ENCODE data around the gene MALRD1. TPM values are rescaled to one million over a fixed set of nuclear protein-coding genes. Genes with fewer than 3 reads are reported as not detected.

MALRD1 gene
- total RNA-seq, 2 experiments from 2014 or later: not detected

DNA sequence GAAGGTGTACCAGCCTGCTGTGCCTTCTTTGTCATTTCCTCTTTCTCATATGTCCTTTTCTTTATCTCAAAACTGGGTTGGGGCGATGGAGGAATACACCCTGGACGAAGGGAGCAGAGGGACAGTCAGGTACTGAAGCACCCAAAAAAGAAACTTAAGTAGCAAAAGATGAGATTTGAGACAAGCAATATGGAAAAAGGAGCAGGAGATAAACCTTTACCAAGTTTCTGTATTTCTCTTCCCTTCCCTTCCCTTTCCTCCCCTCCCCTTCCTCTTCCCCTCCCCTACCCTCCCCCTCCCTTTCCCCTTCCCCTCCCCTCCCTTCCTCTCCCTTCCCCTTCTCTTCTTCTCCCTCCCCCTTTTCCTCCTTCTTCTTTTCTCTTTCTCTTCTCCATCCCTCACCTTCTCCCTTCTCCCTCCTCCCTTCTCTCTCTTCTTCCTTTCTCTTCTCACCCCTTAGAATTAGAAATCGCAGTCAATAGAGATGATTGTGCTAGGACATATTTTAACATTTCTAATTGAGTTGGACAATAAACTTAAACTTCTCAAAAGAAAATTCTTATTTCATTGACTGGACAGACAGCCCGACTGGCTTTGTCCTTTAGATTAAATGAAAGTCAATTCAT, 652.9 kb downstream of the MALRD1 start:
- Mint-ChIP-seq H3K27me3 (no peaks in the 10 kb centered on the region), H3K4me3 (no peak overlapping the region), H3K9me3 (peaks cover 5% of the 10 kb centered on the region), H3K36me3 (ENCODE audit: low read depth) (no peaks in the 10 kb centered on the region), H3K27ac (no peak overlapping the region), H3K4me1 (no peaks in the 10 kb centered on the region)
- no peak for DNase-seq
- ChIA-PET CTCF (no interaction called here), POLR2A (no interaction called here)

DNA sequence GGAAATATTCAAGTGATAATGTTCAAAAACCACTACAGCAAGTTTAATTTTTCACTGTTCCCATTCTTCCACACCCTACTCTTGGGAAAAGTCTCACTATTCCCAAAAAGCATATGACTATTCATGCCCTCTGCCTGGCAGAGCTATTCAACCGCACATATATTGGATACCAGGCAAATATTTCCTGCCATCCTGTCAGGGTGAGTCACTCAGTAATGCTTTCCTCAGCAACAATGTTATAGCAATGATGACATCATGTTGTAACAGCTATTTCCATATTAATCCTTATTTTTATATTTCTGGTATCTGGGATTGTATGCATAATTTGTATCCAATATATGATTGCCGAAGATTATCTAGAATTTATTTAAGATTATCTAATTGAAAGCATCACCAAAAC, 653.6 kb downstream of the MALRD1 start:
- H3K4me1 Mint-ChIP-seq: no peaks in the 10 kb centered on the region
- POLR2A ChIA-PET: no interaction called here
- H3K9me3 Mint-ChIP-seq: peaks cover 5% of the 10 kb centered on the region
- no peak overlapping the region for H3K4me3 Mint-ChIP-seq
- no peaks in the 10 kb centered on the region for H3K36me3 Mint-ChIP-seq (ENCODE audit: low read depth)
- CTCF ChIA-PET: no interaction called here
- no peak overlapping the region for H3K27ac Mint-ChIP-seq
- no peak for DNase-seq
- no peaks in the 10 kb centered on the region for H3K27me3 Mint-ChIP-seq

DNA sequence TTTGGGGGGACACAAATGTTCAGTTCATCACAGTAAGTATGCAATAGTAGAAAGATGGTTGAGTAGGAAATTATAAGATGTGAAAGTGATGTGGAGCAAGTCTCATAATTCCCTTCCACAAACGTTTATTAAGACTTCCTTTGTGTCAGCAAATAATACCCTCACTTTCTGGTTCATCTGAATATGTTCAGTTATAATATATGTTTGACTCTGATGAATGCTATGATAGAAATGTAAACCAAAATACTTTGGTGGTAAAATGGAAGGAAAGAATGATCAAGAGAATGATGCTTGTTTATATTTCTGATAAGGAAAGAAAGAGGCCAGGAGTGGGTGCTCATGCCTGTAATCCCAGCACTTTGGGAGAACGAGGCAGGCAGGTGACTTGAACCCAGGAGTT, 655.9 kb downstream of the MALRD1 start:
- no peaks in the 10 kb centered on the region for H3K36me3 Mint-ChIP-seq (ENCODE audit: low read depth)
- ChIA-PET POLR2A (no interaction called here), CTCF (no interaction called here)
- H3K4me3 Mint-ChIP-seq: no peak overlapping the region
- no peaks in the 10 kb centered on the region for H3K27me3 Mint-ChIP-seq
- H3K9me3 Mint-ChIP-seq: peaks cover 2% of the 10 kb centered on the region
- H3K4me1 Mint-ChIP-seq: no peaks in the 10 kb centered on the region
- no peak for DNase-seq
- no peak overlapping the region for H3K27ac Mint-ChIP-seq

GRCh38 chr10:19705250-19705649, 656.6 kb downstream of the MALRD1 start:
- Mint-ChIP-seq H3K36me3 (ENCODE audit: low read depth) (no peaks in the 10 kb centered on the region), H3K4me1 (no peaks in the 10 kb centered on the region), H3K9me3 (peaks cover 5% of the 10 kb centered on the region), H3K4me3 (no peak overlapping the region), H3K27ac (no peak overlapping the region), H3K27me3 (no peaks in the 10 kb centered on the region)
- POLR2A ChIA-PET: no interaction called here
- DNase-seq: no peak
- CTCF ChIA-PET: no interaction called here

- no peaks in the 10 kb centered on the region for H3K4me1 Mint-ChIP-seq
- no peaks in the 10 kb centered on the region for H3K27me3 Mint-ChIP-seq
- no peak overlapping the region for H3K27ac Mint-ChIP-seq
- DNase-seq: no peak
- CTCF ChIA-PET: no interaction called here
- no peaks in the 10 kb centered on the region for H3K36me3 Mint-ChIP-seq (ENCODE audit: low read depth)
- POLR2A ChIA-PET: no interaction called here
- H3K9me3 Mint-ChIP-seq: peaks cover 11% of the 10 kb centered on the region
- H3K4me3 Mint-ChIP-seq: no peak overlapping the region
Observed at GRCh38 chr10:19706904-19707303, 658.3 kb downstream of the MALRD1 start.

GRCh38 chr10:19707376-19707775, 658.8 kb downstream of the MALRD1 start:
- H3K36me3 Mint-ChIP-seq (ENCODE audit: low read depth): no peaks in the 10 kb centered on the region
- H3K4me3 Mint-ChIP-seq: no peak overlapping the region
- DNase-seq: no peak
- no peaks in the 10 kb centered on the region for H3K27me3 Mint-ChIP-seq
- H3K9me3 Mint-ChIP-seq: peaks cover 12% of the 10 kb centered on the region
- ChIA-PET POLR2A (no interaction called here), CTCF (no interaction called here)
- H3K27ac Mint-ChIP-seq: no peak overlapping the region
- H3K4me1 Mint-ChIP-seq: no peaks in the 10 kb centered on the region

DNA sequence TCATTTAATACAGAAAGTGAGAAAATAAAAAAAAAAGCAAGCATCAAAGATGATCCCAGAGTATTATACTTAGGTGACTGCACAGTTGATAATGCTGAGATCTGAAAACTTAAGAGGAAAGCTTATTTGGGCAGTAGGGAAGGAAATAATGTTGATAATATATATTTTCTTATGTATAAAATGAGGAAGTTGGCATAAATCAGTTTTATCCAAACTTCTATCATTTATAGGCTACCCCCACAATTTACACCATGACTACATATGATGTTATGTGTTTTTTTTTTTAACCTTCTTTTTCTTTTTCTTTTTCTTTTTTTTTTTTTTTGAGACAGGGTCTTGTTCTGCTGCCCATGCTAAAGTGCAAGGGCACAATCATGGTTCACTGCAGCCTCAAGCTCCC, 659.4 kb downstream of the MALRD1 start:
- CTCF ChIA-PET: no interaction called here

GRCh38 chr10:19710600-19710999, 662.0 kb downstream of the MALRD1 start:
- Mint-ChIP-seq H3K4me1 (no peaks in the 10 kb centered on the region), H3K27me3 (no peaks in the 10 kb centered on the region), H3K27ac (no peak overlapping the region), H3K9me3 (peaks cover 27% of the 10 kb centered on the region), H3K36me3 (ENCODE audit: low read depth) (no peaks in the 10 kb centered on the region), H3K4me3 (no peak overlapping the region)
- CTCF ChIA-PET: no interaction called here
- DNase-seq: no peak
- POLR2A ChIA-PET: no interaction called here

More for the DNA sequence above, 659.4 kb downstream of the MALRD1 start:
- no peaks in the 10 kb centered on the region for H3K4me1 Mint-ChIP-seq
- no peaks in the 10 kb centered on the region for H3K36me3 Mint-ChIP-seq (ENCODE audit: low read depth)
- no peak for DNase-seq
- no peak overlapping the region for H3K27ac Mint-ChIP-seq
- POLR2A ChIA-PET: no interaction called here
- H3K27me3 Mint-ChIP-seq: no peaks in the 10 kb centered on the region
- H3K4me3 Mint-ChIP-seq: no peak overlapping the region
- H3K9me3 Mint-ChIP-seq: peaks cover 15% of the 10 kb centered on the region

DNA sequence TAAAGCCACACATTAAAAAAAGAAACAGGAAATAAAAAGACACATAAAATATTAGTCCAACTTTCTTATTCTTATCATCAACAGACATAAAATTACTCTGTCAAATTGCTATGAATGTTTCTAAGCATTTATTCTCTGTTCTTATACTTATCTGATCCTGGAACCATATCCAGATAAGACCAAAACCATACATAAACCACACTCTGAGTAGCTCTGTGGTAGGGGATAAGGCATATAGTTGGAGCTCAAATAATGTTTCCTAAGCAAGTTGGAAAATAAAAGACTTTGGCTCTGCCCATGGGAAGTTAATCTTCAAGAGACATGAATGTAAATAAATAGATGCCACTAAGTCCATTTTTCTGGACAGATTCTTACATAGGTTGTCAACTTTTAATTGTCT, 664.6 kb downstream of the MALRD1 start:
- Mint-ChIP-seq H3K9me3 (peaks cover 27% of the 10 kb centered on the region), H3K4me1 (no peaks in the 10 kb centered on the region)
- CTCF ChIA-PET: no interaction called here

GRCh38 chr10:19713800-19714525, 665.4 kb downstream of the MALRD1 start:
- no peak overlapping the region for H3K4me3 Mint-ChIP-seq

More for the DNA sequence above, 664.6 kb downstream of the MALRD1 start:
- Mint-ChIP-seq H3K27me3 (no peaks in the 10 kb centered on the region), H3K36me3 (ENCODE audit: low read depth) (no peaks in the 10 kb centered on the region), H3K4me3 (no peak overlapping the region), H3K27ac (no peak overlapping the region)
- no peak for DNase-seq
- POLR2A ChIA-PET: no interaction called here

DNA sequence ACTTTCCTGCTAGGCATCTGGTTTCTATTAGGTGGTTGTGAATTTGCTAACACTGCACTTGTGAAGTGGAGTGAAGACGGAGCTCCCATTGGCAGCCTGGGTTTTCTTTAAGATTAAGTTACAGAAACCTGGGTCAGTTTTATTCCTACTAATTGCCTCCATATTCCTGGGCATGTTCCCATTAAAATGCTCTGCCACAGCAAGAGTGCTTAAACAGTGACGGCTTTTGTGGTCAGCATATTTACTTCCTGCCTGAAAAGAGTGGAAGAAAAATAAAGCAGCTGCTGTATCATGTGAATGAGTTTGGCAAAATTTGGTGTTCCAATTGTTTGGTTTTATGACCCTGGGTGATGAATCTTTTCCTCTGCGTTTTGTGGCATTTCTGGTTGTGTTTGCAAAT, 670.7 kb downstream of the MALRD1 start:
- H3K27me3 Mint-ChIP-seq: no peaks in the 10 kb centered on the region
- no peaks in the 10 kb centered on the region for H3K4me1 Mint-ChIP-seq
- ChIA-PET CTCF (no interaction called here), POLR2A (no interaction called here)
- H3K9me3 Mint-ChIP-seq: peaks cover 7% of the 10 kb centered on the region
- H3K27ac Mint-ChIP-seq: no peak overlapping the region
- no peaks in the 10 kb centered on the region for H3K36me3 Mint-ChIP-seq (ENCODE audit: low read depth)
- no peak overlapping the region for H3K4me3 Mint-ChIP-seq
- DNase-seq: no peak

More at GRCh38 chr10:19713800-19714525, 665.4 kb downstream of the MALRD1 start:
- Mint-ChIP-seq H3K27ac (no peak overlapping the region), H3K9me3 (peaks cover 27% of the 10 kb centered on the region), H3K4me1 (no peaks in the 10 kb centered on the region), H3K36me3 (ENCODE audit: low read depth) (no peaks in the 10 kb centered on the region), H3K27me3 (no peaks in the 10 kb centered on the region)
- DNase-seq: no peak
- ChIA-PET POLR2A (no interaction called here), CTCF (interaction anchor here (0.6 kb wide), 1 partner anchor 1067 kb away, joined by 3 read pairs; no protein-coding TSS in a partner anchor)

DNA sequence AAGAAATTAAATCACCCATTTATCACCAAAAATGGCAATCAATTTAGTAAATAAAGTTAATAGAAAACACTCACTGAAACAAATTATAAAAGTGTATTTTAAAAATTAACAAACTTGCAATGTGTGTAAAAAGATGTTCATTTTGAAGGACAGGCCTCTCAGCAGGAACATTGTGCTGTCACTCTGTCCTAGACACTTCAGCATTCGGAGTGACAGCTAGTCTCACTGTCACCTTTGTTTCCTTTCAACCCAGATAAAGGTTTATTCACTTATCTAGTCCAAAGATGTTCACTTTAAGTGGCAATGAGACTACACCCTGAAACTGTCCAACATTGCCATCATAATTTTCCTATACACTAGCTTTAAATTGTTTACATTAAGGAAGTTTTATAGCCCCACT, 675.7 kb downstream of the MALRD1 start:
- Mint-ChIP-seq H3K36me3 (ENCODE audit: low read depth) (no peaks in the 10 kb centered on the region), H3K9me3 (peaks cover 4% of the 10 kb centered on the region), H3K4me1 (no peaks in the 10 kb centered on the region), H3K27ac (no peak overlapping the region), H3K27me3 (no peaks in the 10 kb centered on the region), H3K4me3 (no peak overlapping the region)
- ChIA-PET CTCF (no interaction called here), POLR2A (no interaction called here)
- DNase-seq: no peak

DNA sequence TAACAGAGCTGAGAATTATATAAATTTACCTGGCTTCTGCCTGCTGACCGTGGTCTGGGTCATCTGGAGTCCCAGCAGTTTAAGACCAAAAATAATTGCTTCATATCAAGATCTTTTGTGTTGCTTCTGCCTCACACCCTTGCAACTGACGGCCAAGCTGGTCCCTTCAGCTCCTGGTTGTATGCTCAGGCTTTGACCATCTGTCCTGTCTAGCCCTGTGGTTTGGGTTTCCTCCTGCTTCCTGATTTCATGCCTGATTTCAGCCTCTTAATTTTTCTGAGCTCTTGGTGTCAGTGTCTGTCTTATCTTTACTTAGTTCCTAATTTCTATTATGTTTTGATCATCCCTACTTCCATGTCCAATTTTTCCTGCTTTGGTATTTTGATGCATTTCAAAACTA, 679.8 kb downstream of the MALRD1 start:
- Mint-ChIP-seq H3K9me3 (no peaks in the 10 kb centered on the region), H3K27ac (no peak overlapping the region), H3K4me3 (no peak overlapping the region), H3K4me1 (no peaks in the 10 kb centered on the region), H3K36me3 (ENCODE audit: low read depth) (no peaks in the 10 kb centered on the region), H3K27me3 (no peaks in the 10 kb centered on the region)
- ChIA-PET CTCF (no interaction called here), POLR2A (no interaction called here)
- no peak for DNase-seq

GRCh38 chr10:19728964-19729363, 680.4 kb downstream of the MALRD1 start:
- CTCF ChIA-PET: no interaction called here
- Mint-ChIP-seq H3K36me3 (ENCODE audit: low read depth) (no peaks in the 10 kb centered on the region), H3K27me3 (no peaks in the 10 kb centered on the region)

More at GRCh38 chr10:19728964-19729363, 680.4 kb downstream of the MALRD1 start:
- H3K27ac Mint-ChIP-seq: no peak overlapping the region
- no peaks in the 10 kb centered on the region for H3K4me1 Mint-ChIP-seq
- no peak overlapping the region for H3K4me3 Mint-ChIP-seq
- no peak for DNase-seq
- no peaks in the 10 kb centered on the region for H3K9me3 Mint-ChIP-seq
- POLR2A ChIA-PET: no interaction called here
